ENCODE measurements around the gene ROBO2.

DNA sequence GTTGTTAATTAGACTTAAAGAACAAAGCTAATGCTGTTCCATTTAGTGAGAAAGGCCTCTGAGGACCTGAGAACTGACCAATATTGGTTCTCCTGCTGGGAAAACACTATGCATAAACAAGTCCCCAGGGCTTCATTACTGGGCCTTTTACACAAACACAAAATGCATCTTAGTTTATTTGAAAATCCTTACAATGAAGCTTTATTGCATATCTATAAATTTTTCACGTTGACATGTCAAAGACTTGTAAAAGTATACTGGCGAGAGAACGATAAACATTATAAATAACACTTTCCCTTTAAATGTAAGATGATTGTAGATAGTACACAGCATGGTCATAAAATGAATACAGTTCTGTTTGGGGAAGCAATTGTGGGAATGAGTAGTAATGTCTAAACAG is 151.7 kb downstream of the ROBO2 start:
- TF ChIP-seq, protein P1, sequence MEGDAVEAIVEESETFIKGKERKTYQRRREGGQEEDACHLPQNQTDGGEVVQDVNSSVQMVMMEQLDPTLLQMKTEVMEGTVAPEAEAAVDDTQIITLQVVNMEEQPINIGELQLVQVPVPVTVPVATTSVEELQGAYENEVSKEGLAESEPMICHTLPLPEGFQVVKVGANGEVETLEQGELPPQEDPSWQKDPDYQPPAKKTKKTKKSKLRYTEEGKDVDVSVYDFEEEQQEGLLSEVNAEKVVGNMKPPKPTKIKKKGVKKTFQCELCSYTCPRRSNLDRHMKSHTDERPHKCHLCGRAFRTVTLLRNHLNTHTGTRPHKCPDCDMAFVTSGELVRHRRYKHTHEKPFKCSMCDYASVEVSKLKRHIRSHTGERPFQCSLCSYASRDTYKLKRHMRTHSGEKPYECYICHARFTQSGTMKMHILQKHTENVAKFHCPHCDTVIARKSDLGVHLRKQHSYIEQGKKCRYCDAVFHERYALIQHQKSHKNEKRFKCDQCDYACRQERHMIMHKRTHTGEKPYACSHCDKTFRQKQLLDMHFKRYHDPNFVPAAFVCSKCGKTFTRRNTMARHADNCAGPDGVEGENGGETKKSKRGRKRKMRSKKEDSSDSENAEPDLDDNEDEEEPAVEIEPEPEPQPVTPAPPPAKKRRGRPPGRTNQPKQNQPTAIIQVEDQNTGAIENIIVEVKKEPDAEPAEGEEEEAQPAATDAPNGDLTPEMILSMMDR (IDR thresholded peaks at IDR 0.05; ENCODE audit: poor library complexity), result no peak
- no peak for TF ChIP-seq EZH2 (IDR thresholded peaks at IDR 0.05; ENCODE audit: borderline replicate concordance)
- TF ChIP-seq EZH2phosphoT487 (IDR thresholded peaks at IDR 0.05; ENCODE audit: low read depth, severe bottlenecking, unreplicated experiment), result peak; percentile 45

Data from hepatocyte (in vitro differentiated cells).